Measurements from ENCODE around the gene KAT8. TPM values are rescaled to one million over a fixed set of nuclear protein-coding genes. Genes with fewer than 3 reads are reported as not detected.

Gene KAT8
- total and polyA plus RNA-seq, 10 of the 15 experiments (the other 5 are each of a cell fraction or from before 2014, with no cell fraction given): 5.5 to 55.8 (median 39.6) TPM

DNA sequence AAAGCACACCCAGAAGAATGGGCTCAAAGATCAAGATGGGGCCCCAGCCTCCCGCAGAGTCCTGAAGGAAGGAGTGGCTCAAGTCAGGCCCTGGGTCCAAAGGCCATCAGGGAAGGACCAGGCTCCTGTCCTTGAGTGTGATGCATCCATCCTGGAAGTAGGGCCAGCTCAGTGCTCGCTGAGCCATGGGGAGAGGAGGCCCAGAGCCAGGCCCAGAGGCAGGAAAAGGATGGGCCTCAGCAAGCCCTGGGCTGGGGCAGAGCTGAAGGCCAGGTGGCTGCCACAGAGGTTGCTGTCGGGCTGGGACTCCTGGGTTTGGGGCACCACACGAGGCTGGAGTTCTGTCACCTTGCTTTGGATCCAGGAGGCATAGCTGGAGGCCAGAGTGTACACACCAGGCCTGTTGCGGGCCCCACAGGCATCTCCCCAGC is 14.4 kb downstream of the KAT8 start:
- RAD21 ChIA-PET (ENCODE audit: unreplicated experiment): no interaction called here
- DNase-seq (ENCODE audit: low read depth, low spot score): no peak
- no peaks in the 10 kb centered on the region for H4K20me1 ChIP-seq (ENCODE audit: control insufficient read depth, insufficient read depth)
- intact Hi-C loops (cut with micrococcal nuclease; ENCODE audit: unreplicated experiment) (no loop called here), in situ Hi-C loops (cut with MboI) (no loop called here)
- FAIRE-seq: no peak
- H3K79me2 ChIP-seq (ENCODE audit: control insufficient read depth, insufficient read depth, low read length): no peaks in the 10 kb centered on the region
- WGBS (ENCODE audit: insufficient coverage, insufficient replicate concordance, low lambda C conversion rate, missing lambda C conversion rate): 78% methylated on average over 5 of the region's 5 CpGs
- no peak overlapping the region for H3K9ac ChIP-seq (ENCODE audit: control insufficient read depth, insufficient read depth, low read length)
- no peak overlapping the region for H3K27ac ChIP-seq (ENCODE audit: control insufficient read depth, insufficient read depth)
- CTCF ChIA-PET: no interaction called here
- H2AFZ ChIP-seq (ENCODE audit: control insufficient read depth, low read depth, low read length): no peak overlapping the region
- SMC1A ChIA-PET (ENCODE audit: uncharacterized antibody, unreplicated experiment): no interaction called here
- no peak for ATAC-seq
- no peaks in the 10 kb centered on the region for H3K27me3 ChIP-seq (replicated peaks in 1 of 2; ENCODE audit: control insufficient read depth in 2 of 2, insufficient read depth in 2 of 2, low read length in 1 of 2)
- POLR2A ChIA-PET: no interaction called here
- no peak overlapping the region for H3K4me2 ChIP-seq (ENCODE audit: control insufficient read depth, insufficient read depth)
- H3K4me3 ChIP-seq: no peak overlapping the region
- H3K9me3 ChIP-seq (replicated peaks; ENCODE audit: control insufficient read depth, insufficient read depth, low read length): no peaks in the 10 kb centered on the region
- TF ChIP-seq NRF1 (conservative IDR thresholded peaks at IDR 0.05; ENCODE audit: low read depth, low read length) (no peak), STAT3 (IDR thresholded peaks at IDR 0.05; ENCODE audit: low read depth, low read length) (no peak), NBN (IDR thresholded peaks at IDR 0.05) (no peak), LARP7 (IDR thresholded peaks at IDR 0.05) (no peak), POLR2A (IDR thresholded peaks at IDR 0.05; ENCODE audit: low read depth, low read length) (no peak), WRNIP1 (IDR thresholded peaks at IDR 0.05; ENCODE audit: borderline replicate concordance, low read depth, low read length) (no peak), PAX8 (IDR thresholded peaks at IDR 0.05) (no peak), MXI1 (IDR thresholded peaks at IDR 0.05; ENCODE audit: low read depth, low read length) (no peak), NFYA (IDR thresholded peaks at IDR 0.05; ENCODE audit: borderline replicate concordance, low read depth, low read length) (no peak)
- TF ChIP-seq, protein P1, sequence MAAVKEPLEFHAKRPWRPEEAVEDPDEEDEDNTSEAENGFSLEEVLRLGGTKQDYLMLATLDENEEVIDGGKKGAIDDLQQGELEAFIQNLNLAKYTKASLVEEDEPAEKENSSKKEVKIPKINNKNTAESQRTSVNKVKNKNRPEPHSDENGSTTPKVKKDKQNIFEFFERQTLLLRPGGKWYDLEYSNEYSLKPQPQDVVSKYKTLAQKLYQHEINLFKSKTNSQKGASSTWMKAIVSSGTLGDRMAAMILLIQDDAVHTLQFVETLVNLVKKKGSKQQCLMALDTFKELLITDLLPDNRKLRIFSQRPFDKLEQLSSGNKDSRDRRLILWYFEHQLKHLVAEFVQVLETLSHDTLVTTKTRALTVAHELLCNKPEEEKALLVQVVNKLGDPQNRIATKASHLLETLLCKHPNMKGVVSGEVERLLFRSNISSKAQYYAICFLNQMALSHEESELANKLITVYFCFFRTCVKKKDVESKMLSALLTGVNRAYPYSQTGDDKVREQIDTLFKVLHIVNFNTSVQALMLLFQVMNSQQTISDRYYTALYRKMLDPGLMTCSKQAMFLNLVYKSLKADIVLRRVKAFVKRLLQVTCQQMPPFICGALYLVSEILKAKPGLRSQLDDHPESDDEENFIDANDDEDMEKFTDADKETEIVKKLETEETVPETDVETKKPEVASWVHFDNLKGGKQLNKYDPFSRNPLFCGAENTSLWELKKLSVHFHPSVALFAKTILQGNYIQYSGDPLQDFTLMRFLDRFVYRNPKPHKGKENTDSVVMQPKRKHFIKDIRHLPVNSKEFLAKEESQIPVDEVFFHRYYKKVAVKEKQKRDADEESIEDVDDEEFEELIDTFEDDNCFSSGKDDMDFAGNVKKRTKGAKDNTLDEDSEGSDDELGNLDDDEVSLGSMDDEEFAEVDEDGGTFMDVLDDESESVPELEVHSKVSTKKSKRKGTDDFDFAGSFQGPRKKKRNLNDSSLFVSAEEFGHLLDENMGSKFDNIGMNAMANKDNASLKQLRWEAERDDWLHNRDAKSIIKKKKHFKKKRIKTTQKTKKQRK (IDR thresholded peaks at IDR 0.05; ENCODE audit: low read depth, low read length): no peak
- TF ChIP-seq, protein P2, sequence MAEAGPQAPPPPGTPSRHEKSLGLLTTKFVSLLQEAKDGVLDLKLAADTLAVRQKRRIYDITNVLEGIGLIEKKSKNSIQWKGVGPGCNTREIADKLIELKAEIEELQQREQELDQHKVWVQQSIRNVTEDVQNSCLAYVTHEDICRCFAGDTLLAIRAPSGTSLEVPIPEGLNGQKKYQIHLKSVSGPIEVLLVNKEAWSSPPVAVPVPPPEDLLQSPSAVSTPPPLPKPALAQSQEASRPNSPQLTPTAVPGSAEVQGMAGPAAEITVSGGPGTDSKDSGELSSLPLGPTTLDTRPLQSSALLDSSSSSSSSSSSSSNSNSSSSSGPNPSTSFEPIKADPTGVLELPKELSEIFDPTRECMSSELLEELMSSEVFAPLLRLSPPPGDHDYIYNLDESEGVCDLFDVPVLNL (IDR thresholded peaks at IDR 0.05; ENCODE audit: low read depth, low read length): no peak
- TF ChIP-seq, protein P3, sequence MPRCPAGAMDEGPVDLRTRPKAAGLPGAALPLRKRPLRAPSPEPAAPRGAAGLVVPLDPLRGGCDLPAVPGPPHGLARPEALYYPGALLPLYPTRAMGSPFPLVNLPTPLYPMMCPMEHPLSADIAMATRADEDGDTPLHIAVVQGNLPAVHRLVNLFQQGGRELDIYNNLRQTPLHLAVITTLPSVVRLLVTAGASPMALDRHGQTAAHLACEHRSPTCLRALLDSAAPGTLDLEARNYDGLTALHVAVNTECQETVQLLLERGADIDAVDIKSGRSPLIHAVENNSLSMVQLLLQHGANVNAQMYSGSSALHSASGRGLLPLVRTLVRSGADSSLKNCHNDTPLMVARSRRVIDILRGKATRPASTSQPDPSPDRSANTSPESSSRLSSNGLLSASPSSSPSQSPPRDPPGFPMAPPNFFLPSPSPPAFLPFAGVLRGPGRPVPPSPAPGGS (IDR thresholded peaks at IDR 0.05; ENCODE audit: borderline replicate concordance, insufficient read depth, low read depth, low read length, poor library complexity, severe bottlenecking): no peak
- H3K36me3 ChIP-seq (ENCODE audit: control insufficient read depth in 2 of 2, insufficient read depth in 2 of 2, low read length in 1 of 2): no peaks in the 10 kb centered on the region; a peak in 2 of 4 replicates
- no TSS peak for BruUV-seq (replicated peaks)
- no peaks in the 10 kb centered on the region for H3K4me1 ChIP-seq (ENCODE audit: control insufficient read depth, insufficient read depth, low read length)

Data from GM12878 (cell line).